ENCODE measurements around the gene HOXD3. TPM values are rescaled to one million over a fixed set of nuclear protein-coding genes. Genes with fewer than 3 reads are reported as not detected.

Gene HOXD3
- total and polyA plus RNA-seq, 8 donors, result 0.15 to 1.0 (median 0.40) TPM; not detected in 1

DNA sequence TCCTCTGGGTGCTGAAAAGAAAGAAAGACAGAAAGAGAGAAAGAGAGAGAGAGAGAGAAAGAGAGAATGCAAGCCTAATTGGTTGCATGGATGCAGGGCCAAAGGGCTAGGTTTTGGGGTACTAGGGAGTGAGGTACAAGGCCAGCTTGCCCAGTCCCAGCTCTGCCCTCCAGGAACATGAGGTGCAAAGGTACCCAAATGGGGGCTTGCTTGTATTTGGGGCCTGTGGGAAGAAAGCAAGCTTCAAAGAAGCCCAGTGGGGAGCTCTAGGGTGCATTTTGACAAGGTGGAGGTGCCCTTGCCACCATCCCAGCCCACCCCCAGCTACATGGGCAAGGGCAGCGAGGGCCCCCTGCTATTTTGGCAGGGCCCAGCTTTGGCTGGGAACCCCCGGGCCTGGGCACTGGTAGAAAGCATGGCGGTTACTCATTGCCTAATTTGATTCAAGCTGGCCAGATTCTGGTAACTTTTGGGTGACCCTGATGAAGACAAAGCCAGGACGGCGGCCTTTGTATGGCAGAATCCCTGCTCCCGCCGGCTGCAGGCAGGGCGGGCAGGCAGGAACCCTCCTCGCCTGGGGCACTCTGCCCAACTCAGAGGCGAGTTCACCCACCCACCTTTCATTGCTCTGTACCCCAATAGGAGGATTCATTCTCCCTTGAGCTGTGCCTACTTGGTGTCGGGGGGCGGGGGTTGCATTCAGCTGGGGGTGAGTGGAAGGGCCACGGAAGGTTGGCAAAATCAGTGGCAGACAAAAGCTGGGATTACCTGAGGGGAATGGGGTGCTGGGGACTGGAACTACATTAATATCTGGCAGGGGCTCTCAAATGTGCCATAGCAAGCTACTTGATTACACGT lies 6.3 kb upstream of the HOXD3 start:
- H3K36me3 ChIP-seq, result no peaks in the 10 kb centered on the region
- peaks cover 98 to 100% of the 10 kb centered on the region in 2 donors for H3K27me3 ChIP-seq
- no peak overlapping the region for H3K4me3 ChIP-seq
- no peak overlapping the region for H3K27ac ChIP-seq
- ATAC-seq, result no peak
- no peak for DNase-seq
- intact Hi-C loops (cut with DNase I), result no loop called here
- no peak for TF ChIP-seq CTCF (IDR thresholded peaks at IDR 0.05)
- no peaks in the 10 kb centered on the region for H3K4me1 ChIP-seq
- no peaks in the 10 kb centered on the region for H3K9me3 ChIP-seq

- Histone ChIP-seq H3K4me3 (no peak within 1 kb of the TSS), H3K4me1 (no peaks in the 10 kb centered on the region), H3K27ac (no peak within 1 kb of the TSS), H3K27me3 (peaks cover 98 to 100% of the 10 kb centered on the region in 2 donors), H3K36me3 (no peaks in the 10 kb centered on the region), H3K9me3 (no peaks in the 10 kb centered on the region)
- intact Hi-C loops (cut with DNase I), result no loop called here
- TF ChIP-seq CTCF (IDR thresholded peaks at IDR 0.05), result no peak
- DNase-seq (no peak), ATAC-seq (no peak)
Measured at GRCh38 chr2:176151442-176152287, 5.4 kb upstream of the HOXD3 start, which contains the start of gene HOXD4. Gene HOXD4 (plus strand): TSS chr2:176151550. CDS start chr2:176151634, 84 bp downstream.

DNA sequence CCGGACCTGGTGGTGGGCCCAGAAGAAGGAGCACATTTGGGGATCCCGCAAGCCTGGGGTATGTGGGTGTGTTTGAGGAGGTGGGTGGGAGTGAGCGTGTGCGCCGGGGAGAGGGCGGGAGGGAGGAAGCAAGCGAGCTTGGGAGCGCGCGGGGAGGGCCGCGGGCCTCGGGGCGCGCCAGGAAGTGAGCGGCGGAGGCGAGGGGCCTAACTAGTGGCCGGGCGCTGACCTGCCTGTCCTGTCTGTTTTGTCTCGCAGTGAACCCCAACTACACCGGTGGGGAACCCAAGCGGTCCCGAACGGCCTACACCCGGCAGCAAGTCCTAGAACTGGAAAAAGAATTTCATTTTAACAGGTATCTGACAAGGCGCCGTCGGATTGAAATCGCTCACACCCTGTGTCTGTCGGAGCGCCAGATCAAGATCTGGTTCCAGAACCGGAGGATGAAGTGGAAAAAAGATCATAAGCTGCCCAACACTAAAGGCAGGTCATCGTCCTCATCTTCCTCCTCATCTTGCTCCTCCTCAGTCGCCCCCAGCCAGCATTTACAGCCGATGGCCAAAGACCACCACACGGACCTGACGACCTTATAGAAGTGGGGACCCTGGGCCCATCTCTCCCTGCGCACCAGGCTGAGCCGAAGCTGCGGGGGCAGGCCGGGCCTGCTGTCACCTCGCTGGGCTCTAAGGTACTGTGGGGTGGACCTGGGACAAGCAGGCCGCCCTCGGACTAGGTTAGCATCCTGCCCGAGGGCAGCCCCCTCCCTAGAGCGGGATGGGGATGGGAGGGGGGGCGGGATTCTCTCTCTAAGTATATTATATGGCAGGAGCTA lies 4.5 kb upstream of the HOXD3 start:
- no peak overlapping the region for H3K27ac ChIP-seq
- ATAC-seq, result no peak
- H3K4me1 ChIP-seq, result no peaks in the 10 kb centered on the region
- TF ChIP-seq CTCF (IDR thresholded peaks at IDR 0.05), result no peak
- intact Hi-C loops (cut with DNase I), result no loop called here
- H3K9me3 ChIP-seq, result no peaks in the 10 kb centered on the region
- H3K27me3 ChIP-seq, result peaks cover 98 to 100% of the 10 kb centered on the region in 2 donors
- no peaks in the 10 kb centered on the region for H3K36me3 ChIP-seq
- no peak for DNase-seq
- no peak overlapping the region for H3K4me3 ChIP-seq

- H3K27me3 ChIP-seq, result peaks cover 98 to 100% of the 10 kb centered on the region in 2 donors
- ATAC-seq (no peak), DNase-seq (no peak)
- no peak for TF ChIP-seq CTCF (IDR thresholded peaks at IDR 0.05)
- no peak overlapping the region for H3K27ac ChIP-seq
- H3K9me3 ChIP-seq, result no peaks in the 10 kb centered on the region
- no peak overlapping the region for H3K4me3 ChIP-seq
- H3K4me1 ChIP-seq, result peaks cover 0 to 3% of the 10 kb centered on the region in 2 donors
- intact Hi-C loops (cut with DNase I), result no loop called here
- H3K36me3 ChIP-seq, result no peaks in the 10 kb centered on the region
Measured at GRCh38 chr2:176154576-176155252, 2.4 kb upstream of the HOXD3 start.

All from left lung (tissue), 10 donors.